GM12872 (cell line): ENCODE measurements around the gene NOL4L.

Source experiments
- TF ChIP-seq, protein P1 (sequence below): IDR thresholded peaks from 3 replicates; pipeline ENCODE4 v1.5.1; 2011; ENCODE audit warnings: low read depth, mild to moderate bottlenecking, low read length, moderate library complexity; ENCODE audit not compliant: insufficient read depth

The NOL4L gene, protein sequence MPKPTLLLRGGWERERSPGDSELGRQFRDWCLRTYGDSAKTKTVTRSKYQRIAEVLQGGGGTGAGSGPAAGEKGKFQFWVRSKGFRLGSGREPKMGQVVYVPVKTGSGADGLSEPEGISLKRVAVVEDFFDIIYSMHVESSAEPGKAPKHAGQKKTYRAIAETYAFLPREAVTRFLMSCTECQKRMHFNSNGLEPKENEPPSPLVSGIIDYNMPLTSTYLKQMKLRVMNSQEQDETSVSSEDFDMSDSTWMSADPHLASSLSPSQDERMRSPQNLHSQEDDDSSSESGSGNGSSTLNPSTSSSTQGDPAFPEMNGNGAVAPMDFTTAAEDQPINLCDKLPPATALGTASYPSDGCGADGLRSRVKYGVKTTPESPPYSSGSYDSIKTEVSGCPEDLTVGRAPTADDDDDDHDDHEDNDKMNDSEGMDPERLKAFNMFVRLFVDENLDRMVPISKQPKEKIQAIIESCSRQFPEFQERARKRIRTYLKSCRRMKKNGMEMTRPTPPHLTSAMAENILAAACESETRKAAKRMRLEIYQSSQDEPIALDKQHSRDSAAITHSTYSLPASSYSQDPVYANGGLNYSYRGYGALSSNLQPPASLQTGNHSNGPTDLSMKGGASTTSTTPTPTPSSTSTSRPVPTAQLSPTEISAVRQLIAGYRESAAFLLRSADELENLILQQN

DNA sequence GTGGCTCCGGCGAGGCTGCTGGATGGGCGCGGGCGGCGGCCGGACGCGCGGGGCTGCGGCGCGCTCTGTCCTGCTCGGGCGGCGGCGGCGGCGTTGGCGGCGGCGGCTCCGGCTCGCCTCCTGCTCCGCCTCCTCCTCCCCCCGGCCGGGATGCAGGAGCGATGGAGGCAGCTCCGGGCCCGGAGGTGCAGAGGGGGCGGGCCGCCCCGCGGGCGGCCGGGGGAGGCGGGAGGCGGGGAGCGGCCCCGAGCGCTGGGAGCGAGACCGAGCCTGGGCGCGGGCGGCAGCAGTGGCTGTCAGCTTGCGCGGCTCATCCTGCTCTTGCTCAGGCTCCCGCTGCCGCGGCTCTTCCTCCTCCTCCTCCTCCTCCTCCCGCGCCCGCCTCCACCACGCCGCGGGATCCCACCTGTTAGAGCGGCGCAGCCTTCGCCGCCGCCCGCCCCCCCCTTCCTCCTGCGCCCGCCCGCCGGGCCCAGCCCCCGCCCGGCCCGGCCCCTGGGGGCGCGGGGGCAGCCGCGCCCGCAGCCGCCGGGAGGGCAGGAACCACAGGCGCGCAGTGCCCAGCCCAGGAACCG is at the start of gene NOL4L:
Gene NOL4L, minus strand, starts transcription at position 323 of the 575 bp plus-strand sequence. CDS start 443 bp downstream, outside the sequence.
- TF ChIP-seq, protein P1, sequence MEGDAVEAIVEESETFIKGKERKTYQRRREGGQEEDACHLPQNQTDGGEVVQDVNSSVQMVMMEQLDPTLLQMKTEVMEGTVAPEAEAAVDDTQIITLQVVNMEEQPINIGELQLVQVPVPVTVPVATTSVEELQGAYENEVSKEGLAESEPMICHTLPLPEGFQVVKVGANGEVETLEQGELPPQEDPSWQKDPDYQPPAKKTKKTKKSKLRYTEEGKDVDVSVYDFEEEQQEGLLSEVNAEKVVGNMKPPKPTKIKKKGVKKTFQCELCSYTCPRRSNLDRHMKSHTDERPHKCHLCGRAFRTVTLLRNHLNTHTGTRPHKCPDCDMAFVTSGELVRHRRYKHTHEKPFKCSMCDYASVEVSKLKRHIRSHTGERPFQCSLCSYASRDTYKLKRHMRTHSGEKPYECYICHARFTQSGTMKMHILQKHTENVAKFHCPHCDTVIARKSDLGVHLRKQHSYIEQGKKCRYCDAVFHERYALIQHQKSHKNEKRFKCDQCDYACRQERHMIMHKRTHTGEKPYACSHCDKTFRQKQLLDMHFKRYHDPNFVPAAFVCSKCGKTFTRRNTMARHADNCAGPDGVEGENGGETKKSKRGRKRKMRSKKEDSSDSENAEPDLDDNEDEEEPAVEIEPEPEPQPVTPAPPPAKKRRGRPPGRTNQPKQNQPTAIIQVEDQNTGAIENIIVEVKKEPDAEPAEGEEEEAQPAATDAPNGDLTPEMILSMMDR: no peak

DNA sequence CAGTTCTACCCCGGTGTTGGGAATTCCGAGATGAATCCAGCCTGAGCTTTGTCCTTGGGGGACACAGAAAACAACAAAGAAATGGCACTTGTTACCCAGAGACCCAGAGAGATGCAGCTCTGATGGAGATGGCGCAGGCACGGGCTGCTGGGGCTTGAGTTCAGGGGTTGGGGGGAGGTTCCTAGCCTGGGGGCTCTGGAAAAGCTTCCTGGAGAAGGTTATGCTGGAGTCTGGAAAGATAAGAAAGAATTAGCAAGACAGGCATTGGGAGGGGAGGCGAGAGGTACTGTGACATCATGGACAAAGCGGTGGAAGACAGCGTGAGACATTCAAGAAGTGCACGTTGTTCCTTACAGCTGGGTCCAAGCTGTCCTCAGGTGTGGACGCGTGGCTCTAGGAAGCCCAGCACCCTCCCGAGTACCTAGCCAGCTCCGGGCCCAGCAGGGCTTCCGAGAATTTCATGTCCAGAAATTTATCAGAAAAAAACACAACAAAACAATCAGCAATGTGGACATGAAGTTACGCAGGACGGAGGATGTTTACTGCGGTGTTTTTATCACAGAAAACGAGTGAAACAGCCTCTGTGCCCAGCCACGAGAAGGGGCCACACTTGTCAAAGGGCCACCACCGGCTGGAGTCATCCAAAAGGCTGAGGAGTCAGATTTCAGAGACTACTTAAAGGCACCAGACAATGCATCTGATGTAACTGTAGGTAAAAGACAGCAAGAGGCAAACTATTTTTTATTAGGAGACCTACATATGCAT is 49.1 kb upstream of the NOL4L start:
- TF ChIP-seq, protein P1: no peak

DNA sequence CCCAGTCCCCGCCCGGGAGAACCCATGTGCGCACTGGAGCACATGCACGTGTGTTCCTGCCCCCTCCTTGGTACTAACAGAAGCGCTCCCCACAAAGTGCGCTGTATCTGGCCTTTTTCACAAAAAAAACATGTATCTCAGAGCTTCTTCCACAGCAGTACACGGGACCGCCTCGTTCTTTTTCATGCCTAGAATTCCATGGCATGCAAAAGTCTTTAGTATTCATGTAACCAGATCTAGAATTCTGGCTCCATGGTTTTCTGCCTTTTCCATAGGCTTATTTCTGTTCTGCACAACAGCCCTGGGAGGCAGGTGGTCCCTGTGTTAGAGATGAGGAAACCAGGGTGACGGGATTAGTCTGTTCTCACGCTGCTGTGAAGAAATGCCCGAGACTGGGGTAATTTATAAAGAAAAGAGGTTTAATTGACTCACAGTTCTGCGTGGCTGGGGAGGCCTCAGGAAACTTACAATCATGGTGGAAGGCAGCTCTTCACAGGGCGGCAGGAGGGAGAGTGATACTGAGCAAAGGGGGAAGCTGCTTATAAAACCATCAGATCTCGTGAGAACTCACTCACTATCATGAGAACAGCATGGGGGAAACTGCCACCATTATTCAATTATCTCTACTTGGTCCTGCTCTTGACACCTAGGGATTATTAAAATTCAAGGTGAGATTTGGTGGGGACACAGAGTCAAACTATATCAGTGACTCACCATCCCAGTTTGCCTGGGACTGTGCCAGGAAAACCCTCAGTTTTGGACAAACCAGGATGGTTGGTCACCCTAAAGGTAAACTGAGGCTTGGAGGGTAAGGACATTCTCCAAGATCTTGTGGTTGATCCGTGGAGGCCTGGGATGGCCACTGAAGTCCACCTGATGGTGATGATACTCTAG is 47.6 kb upstream of the NOL4L start:
- TF ChIP-seq, protein P1: no peak

DNA sequence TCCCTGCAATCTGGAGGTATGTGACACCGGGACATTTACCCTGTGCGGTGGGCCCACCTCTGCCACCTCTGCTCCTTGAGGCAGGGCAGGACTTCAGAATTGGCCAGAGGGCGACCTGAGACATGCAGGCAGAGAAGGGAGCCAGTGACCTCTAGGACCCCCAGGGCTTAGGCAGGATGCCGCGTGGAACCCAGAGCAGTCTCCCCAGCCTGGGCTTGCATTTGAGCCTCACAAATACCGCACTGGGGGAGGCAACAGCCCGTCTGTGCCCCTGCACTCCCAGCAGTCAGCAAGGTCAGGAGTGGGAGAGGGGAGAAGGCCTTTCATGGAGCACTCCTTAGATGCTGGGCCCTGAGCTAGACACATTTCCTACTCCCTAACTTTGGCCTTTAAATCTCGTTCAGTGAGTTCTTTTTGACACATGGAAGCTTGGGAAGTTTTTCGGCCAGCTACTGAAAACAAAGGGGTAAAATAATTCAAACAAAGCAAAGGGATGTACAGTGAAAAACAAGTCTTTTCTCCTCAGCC is 46.9 kb upstream of the NOL4L start:
- TF ChIP-seq, protein P1: no peak

DNA sequence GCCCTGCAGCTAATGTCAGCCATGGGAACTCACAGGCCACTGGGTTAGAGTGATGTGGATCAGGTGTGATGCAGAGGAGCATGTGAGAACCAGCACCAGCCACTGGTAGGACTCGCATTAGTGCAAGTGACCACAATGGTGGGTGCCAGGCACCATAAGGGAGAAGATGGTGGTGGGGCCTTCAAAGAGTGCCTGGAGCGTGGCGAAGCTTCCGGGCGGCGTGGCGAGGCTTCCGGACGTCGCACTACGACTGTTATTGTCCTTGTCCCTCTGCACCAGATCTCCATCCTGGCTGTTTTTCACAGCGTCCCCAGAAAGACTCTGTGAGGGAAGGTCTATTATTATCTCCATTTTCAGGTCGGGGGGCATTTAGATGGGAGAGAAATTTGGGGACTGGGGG is 44.7 kb upstream of the NOL4L start:
- TF ChIP-seq, protein P1: no peak

DNA sequence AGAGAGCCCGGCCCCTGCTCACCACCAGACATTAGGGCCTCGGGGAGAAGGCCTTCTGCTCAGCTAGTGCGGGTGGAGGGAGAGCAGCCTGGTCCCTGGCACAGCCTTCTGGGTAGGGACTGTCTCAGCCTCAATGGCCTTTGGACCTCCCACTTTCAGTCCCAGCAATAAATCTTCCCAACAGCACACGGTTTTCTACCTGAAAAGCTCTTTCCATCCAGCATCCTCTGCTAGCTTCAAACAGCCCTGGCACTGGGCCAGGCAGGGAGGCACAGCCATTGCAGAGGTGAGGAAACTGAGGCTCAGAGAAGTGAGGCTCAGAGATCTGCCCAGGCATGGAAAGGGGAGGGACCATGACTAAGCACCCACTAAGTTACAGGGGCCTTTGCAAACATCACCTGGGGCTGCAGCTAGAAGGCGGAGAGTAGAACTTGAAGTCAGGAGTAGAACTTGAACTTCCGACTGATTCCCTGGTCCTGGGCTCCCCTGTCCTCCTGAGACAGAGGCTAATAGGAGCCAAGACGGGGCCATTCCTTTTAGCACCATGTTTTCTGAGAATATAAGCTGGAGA is 43.9 kb upstream of the NOL4L start:
- TF ChIP-seq, protein P1: no peak
